Nephron progenitor cell (in vitro differentiated cells): ENCODE results near the gene BTD.

Source experiments
- DNase-seq: peaks from one replicate; pipeline ENCODE4 v3.0.0; 2021
- H3K27ac Mint-ChIP-seq: 2 replicates; pipeline ENCODE4 v1.8.0; 2021; ENCODE audit warnings: mild to moderate bottlenecking, moderate library complexity, mixed read lengths
- H3K27me3 Mint-ChIP-seq: 2 replicates; pipeline ENCODE4 v1.8.0; 2021; ENCODE audit warnings: mild to moderate bottlenecking, low read depth, mixed read lengths; ENCODE audit not compliant: poor library complexity
- H3K36me3 Mint-ChIP-seq: 2 replicates; pipeline ENCODE4 v1.8.0; 2021; ENCODE audit warnings: low read depth, mixed read lengths
- H3K4me1 Mint-ChIP-seq: 2 replicates; pipeline ENCODE4 v1.8.0; 2021; ENCODE audit warnings: mixed read lengths
- H3K4me3 Mint-ChIP-seq: 2 replicates; pipeline ENCODE4 v1.8.0; 2021; ENCODE audit warnings: mild to moderate bottlenecking, moderate library complexity, mixed read lengths
- H3K9me3 Mint-ChIP-seq: 2 replicates; pipeline ENCODE4 v1.8.0; 2021; ENCODE audit warnings: mild to moderate bottlenecking, moderate library complexity, mixed read lengths
- TF ChIP-seq, protein P1 (sequence below): fragments of 200-600 bp; sonication (generic); IDR thresholded peaks from 2 replicates; pipeline ENCODE4 v1.5.0; 2021; ENCODE audit warnings: antibody characterized with exemption

The BTD gene

DNA sequence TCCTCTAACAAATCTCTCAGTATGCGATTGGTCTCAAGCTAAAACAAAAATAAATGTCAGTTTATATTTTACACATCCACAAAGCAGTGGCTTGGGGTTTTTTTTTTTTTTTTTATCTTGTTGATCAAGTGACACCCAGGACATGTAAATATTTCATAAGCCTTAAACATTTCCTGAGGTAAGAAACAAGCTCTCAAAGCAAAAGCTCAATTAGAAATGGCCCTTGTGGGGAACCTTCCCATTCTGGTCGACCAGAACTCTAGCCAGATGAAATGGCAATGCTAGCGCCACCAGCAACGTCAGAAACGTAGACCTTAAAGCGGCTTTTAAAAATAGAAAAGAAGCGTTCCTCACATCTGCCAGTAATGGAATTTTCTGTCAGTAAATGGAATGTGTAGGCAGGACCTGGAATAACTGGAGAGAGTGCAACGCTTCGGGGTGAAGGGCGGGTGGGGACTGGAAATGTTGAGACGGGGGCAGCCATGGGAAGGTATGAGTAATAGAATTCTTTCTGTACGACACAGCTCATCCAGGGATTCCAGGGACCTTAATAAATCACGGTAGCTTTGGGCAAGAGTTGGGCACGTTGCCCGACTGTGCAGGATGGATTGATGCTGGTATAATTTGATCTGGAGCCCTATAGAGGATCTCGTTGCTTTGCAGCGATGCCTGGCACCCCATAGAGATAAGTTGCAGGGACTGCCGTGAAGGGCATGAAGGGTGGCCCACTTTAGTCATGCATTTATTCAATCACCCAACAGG is 44.4 kb downstream of the BTD start:
- H3K27me3 Mint-ChIP-seq = no peaks in the 10 kb centered on the region
- H3K4me3 Mint-ChIP-seq = no peak overlapping the region
- H3K27ac Mint-ChIP-seq = peak overlapping the region; percentile 33
- peaks cover 8% of the 10 kb centered on the region for H3K4me1 Mint-ChIP-seq
- TF ChIP-seq, protein P1, sequence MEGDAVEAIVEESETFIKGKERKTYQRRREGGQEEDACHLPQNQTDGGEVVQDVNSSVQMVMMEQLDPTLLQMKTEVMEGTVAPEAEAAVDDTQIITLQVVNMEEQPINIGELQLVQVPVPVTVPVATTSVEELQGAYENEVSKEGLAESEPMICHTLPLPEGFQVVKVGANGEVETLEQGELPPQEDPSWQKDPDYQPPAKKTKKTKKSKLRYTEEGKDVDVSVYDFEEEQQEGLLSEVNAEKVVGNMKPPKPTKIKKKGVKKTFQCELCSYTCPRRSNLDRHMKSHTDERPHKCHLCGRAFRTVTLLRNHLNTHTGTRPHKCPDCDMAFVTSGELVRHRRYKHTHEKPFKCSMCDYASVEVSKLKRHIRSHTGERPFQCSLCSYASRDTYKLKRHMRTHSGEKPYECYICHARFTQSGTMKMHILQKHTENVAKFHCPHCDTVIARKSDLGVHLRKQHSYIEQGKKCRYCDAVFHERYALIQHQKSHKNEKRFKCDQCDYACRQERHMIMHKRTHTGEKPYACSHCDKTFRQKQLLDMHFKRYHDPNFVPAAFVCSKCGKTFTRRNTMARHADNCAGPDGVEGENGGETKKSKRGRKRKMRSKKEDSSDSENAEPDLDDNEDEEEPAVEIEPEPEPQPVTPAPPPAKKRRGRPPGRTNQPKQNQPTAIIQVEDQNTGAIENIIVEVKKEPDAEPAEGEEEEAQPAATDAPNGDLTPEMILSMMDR = no peak
- H3K36me3 Mint-ChIP-seq = peaks cover 45% of the 10 kb centered on the region
- DNase-seq = no peak
- H3K9me3 Mint-ChIP-seq = peaks cover 4% of the 10 kb centered on the region

DNA sequence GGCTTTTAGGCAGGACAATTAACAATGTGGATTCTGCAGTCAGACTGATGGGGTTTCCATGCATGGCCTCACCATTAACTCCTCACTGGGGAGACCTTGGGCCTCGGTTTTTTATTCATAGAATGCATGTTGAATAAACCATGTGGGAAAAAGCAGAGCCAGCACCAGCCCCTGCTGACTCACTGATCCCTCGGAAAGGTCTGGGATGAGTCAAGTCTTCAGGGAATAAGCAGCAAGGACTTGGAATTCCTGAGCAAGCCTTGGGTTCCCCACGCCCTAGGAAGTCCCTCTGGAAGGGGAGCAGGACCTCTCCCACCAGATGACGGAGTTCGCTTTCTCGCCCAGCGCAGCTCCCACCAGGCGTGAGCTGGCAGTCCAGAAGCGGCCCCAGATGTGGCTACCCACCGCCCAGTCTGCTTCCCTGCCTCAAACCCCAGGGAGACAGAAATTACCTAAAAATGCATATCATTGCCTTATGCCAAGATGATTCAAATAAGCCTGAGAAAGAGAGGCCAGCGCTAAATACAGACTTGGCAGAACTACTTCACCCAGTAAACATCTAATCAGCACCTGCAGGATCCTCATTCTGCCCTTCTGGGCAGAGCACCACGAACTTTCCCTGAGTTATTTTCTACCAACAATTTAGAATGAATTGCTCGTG is 45.4 kb downstream of the BTD start:
- no peak overlapping the region for H3K27ac Mint-ChIP-seq

DNA sequence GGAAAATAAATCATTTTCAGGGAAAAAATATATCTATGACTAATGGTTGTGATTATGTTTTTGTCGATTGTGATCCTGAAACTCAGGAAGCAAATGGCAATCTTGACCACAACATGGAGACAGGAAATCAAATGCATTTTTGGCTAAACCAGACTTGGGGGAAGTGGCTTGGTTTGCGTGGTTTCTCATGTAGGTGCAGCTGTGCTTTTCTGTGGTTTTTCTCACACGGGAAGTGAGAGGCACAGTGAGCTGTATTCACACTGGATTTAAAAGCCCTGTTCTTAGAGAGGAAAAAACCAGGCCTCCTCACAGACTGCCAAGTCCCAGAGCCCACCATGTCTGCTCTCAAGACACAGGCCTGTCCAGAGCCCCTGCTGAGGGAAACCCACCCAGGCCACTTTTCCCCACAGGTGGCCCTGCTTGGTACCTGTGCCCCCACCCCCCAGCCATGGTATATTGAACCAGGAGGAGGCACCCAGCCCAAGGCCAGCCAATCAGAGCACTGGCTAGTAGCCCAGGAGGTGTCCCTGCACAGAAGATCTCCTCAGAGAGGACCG is 46.1 kb downstream of the BTD start:
- TF ChIP-seq, protein P1 = no peak
- no peak for DNase-seq
- H3K4me1 Mint-ChIP-seq = peaks cover 5% of the 10 kb centered on the region

More for the DNA sequence above, 45.4 kb downstream of the BTD start:
- no peaks in the 10 kb centered on the region for H3K27me3 Mint-ChIP-seq
- H3K4me1 Mint-ChIP-seq = peaks cover 5% of the 10 kb centered on the region
- no peak overlapping the region for H3K4me3 Mint-ChIP-seq
- DNase-seq = no peak
- peaks cover 35% of the 10 kb centered on the region for H3K36me3 Mint-ChIP-seq
- H3K9me3 Mint-ChIP-seq = peaks cover 4% of the 10 kb centered on the region
- TF ChIP-seq, protein P1 = no peak

DNA sequence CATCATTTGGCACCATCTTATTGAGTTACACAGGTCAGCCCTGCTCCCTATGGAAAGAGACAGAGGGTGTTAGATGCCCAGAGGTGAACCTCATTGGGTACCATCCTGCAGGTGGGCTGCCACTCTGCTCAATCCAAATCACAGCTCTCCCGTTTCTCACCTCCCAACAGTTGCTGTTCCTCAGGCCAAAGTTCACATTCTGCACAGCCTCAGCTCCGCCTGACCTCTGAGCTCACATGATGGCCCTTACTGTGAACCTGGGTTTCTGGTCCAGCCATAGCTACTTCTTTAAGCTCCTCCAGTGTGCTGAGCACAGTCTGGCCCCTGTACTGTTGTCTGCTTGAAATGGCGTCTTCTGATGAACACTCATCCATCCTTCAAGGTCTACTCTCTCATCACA is 47.8 kb downstream of the BTD start:
- Mint-ChIP-seq H3K27me3 (no peaks in the 10 kb centered on the region), H3K9me3 (peaks cover under 1% of the 10 kb centered on the region), H3K36me3 (peaks cover 15% of the 10 kb centered on the region), H3K27ac (no peak overlapping the region), H3K4me1 (peaks cover 5% of the 10 kb centered on the region), H3K4me3 (no peak overlapping the region)
- DNase-seq = no peak
- TF ChIP-seq, protein P1 = no peak

More for the DNA sequence above, 46.1 kb downstream of the BTD start:
- Mint-ChIP-seq H3K4me3 (no peak overlapping the region), H3K36me3 (peaks cover 31% of the 10 kb centered on the region), H3K27ac (no peak overlapping the region), H3K27me3 (no peaks in the 10 kb centered on the region), H3K9me3 (peaks cover 4% of the 10 kb centered on the region)

DNA sequence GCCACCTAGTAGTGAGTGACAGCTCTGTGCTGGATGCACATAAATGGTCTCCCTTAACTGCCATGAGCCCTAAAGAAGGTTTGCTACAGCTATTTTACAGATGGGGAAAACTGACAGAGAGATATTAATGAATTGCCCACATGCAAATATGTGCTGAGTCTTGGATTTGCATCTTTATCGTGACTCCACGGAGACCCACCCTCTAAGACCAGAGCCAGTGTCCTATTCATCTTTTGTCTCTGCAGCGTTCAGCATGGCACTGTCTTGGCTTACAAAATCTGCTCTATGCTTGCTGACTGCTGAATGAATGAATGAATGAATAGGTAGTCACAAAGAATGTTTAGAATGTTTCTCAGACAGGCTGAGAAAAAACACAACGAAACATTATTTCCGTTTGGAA is 48.3 kb downstream of the BTD start:
- H3K4me3 Mint-ChIP-seq = no peak overlapping the region
- peaks cover 5% of the 10 kb centered on the region for H3K4me1 Mint-ChIP-seq
- TF ChIP-seq, protein P1 = no peak
- DNase-seq = no peak
- peaks cover 1% of the 10 kb centered on the region for H3K9me3 Mint-ChIP-seq
- H3K27me3 Mint-ChIP-seq = no peaks in the 10 kb centered on the region
- H3K36me3 Mint-ChIP-seq = peaks cover 10% of the 10 kb centered on the region
- H3K27ac Mint-ChIP-seq = no peak overlapping the region
